Body of pancreas (tissue), 4 donors: ENCODE measurements around the gene SUGCT.

Experiments used
- CTCF ChIP-seq, 7 experiments: fragments of 450-650 bp in 4 of 7; fragments of 200-600 bp in 3 of 7; sonication (generic) in 3 of 7; IDR thresholded peaks; one replicate each; pipeline ENCODE4 v1.5.1; 2016 to 2019; ENCODE audit warnings: antibody characterized with exemption in 7 of 7
- POLR2A ChIP-seq, 3 donors: fragments of 450-650 bp; IDR thresholded peaks; one replicate each; pipeline ENCODE4 v1.6.1; 2016; ENCODE audit warnings: antibody characterized with exemption in 3 of 3, mild to moderate bottlenecking in 2 of 3

GRCh38 chr7:40419806-40420205 is 285.0 kb downstream of the SUGCT start:
- TF ChIP-seq POLR2A (IDR thresholded peaks at IDR 0.05) (no peak), CTCF (IDR thresholded peaks at IDR 0.05) (no peak)
